DMS153 treated with DMSO at 0.1 percent for 48 hours (cell line): ENCODE data around the gene CTNNA2.

ENCODE experiments used
- DNase-seq: peaks from one replicate; lab custom pipeline; 2025; ENCODE audit not compliant: unreplicated experiment; lab: John Stamatoyannopoulos, UW

CTNNA2 gene

GRCh38 chr2:80255918-80256781, 743.3 kb downstream of the CTNNA2 start:
- peak; percentile 61 for DNase-seq

GRCh38 chr2:80256782-80257167, 743.9 kb downstream of the CTNNA2 start:
- no peak for DNase-seq

- DNase-seq: no peak
Observed at GRCh38 chr2:80257450-80257849, 744.6 kb downstream of the CTNNA2 start.

GRCh38 chr2:80258341-80258740, 745.5 kb downstream of the CTNNA2 start:
- DNase-seq: no peak

GRCh38 chr2:80258793-80259192, 745.9 kb downstream of the CTNNA2 start:
- no peak for DNase-seq

- DNase-seq: no peak
Observed at GRCh38 chr2:80259292-80259691, 746.4 kb downstream of the CTNNA2 start.

- DNase-seq: no peak
Observed at GRCh38 chr2:80266231-80266630, 753.4 kb downstream of the CTNNA2 start.

- DNase-seq: no peak
Observed at GRCh38 chr2:80269806-80270205, 757.0 kb downstream of the CTNNA2 start.

GRCh38 chr2:80280598-80280997, 767.7 kb downstream of the CTNNA2 start:
- no peak for DNase-seq

- DNase-seq: no peak
Observed at GRCh38 chr2:80281049-80281448, 768.2 kb downstream of the CTNNA2 start.

- DNase-seq: no peak
Observed at GRCh38 chr2:80288576-80288975, 775.7 kb downstream of the CTNNA2 start.

- DNase-seq: no peak
Observed at GRCh38 chr2:80291656-80292055, 778.8 kb downstream of the CTNNA2 start.

- DNase-seq: peak; percentile 7
Observed at GRCh38 chr2:80292474-80292873, 779.6 kb downstream of the CTNNA2 start.

GRCh38 chr2:80293039-80293438, 780.2 kb downstream of the CTNNA2 start:
- no peak for DNase-seq

- no peak for DNase-seq
Observed at GRCh38 chr2:80298954-80299353, 786.1 kb downstream of the CTNNA2 start.

- no peak for DNase-seq
Observed at GRCh38 chr2:80299661-80300060, 786.8 kb downstream of the CTNNA2 start.

GRCh38 chr2:80300346-80300745, 787.5 kb downstream of the CTNNA2 start:
- no peak for DNase-seq

GRCh38 chr2:80300954-80301353, 788.1 kb downstream of the CTNNA2 start:
- DNase-seq: no peak

GRCh38 chr2:80302001-80302313, 789.1 kb downstream of the CTNNA2 start:
- DNase-seq: no peak

- DNase-seq: no peak
Observed at GRCh38 chr2:80302314-80303005, 789.6 kb downstream of the CTNNA2 start.

- DNase-seq: no peak
Observed at GRCh38 chr2:80303006-80303908, 790.4 kb downstream of the CTNNA2 start.
